Measurements from ENCODE around the gene TMEM86B.

Gene TMEM86B

DNA sequence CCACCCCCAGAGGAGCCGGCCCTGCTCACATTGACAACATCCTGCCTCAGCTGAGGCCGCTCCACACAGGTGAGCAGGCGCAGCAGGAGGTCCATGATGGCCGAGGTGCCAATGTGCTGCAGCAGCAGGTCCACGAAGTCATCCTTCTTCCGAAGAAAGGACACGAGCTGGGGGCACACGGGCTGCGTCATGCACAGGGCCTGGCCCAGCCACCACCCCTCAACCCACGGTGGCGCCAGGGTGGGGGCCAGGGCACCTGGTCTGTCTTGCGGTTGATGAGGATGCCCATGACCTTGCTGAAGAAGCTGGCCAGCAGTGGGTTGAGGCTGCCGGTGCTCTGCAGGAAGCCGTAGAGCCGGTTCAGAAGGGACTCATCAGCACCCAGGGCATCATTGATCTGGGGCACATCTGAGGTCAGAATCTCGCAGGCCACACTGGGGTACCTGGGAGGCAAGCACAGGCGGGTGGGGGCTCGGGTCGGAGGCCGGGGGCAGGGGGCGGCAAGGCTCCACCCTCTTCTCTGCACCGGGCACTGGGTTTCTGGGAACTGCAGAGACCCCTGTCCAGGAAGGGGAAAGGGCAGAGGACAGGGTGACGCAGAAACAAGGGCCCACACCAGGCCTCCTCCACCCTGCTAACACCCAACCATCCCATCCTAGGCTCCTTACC is 16.8 kb upstream of the TMEM86B start:
- intact Hi-C loops (cut with DNase I) = no loop called here
- DNase-seq = peak in 3 of 10 donors; percentile 8 to 43 (median 37)

DNA sequence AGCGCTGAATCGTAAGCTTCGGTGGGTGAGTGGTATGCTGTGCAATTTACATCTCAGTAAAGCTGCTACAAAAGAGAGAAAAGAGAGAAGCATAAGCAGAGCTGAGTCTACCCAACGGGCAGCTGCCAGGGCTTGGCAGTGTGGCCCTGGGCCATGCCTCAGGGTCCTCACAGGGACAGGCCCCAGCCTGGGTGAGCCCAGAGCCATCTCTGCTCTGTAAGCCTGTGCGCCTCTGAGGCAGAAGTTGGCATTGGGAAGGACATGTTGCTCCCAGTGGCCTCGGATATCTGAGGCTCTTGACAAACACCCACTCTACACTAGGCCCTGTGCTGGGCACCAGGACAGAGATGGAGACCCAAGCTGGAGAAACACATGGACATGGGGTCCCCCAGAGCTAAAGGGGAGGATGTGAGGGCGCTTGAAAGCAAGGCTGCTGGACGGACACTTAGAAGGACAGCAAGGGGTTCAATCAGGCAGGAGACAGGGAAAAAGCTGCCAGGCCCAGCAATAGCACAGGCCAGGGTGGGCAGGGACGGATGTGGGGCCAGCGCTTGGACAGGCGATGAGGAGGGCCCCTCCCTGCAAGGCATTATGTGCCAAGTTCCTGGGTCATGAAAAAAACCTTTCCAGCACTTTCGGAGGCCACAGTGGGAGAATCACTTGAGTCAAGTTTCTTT is 15.6 kb upstream of the TMEM86B start:
- intact Hi-C loops (cut with DNase I) = no loop called here
- peak in 3 of 10 donors; percentile 39 to 71 (median 46) for DNase-seq

DNA sequence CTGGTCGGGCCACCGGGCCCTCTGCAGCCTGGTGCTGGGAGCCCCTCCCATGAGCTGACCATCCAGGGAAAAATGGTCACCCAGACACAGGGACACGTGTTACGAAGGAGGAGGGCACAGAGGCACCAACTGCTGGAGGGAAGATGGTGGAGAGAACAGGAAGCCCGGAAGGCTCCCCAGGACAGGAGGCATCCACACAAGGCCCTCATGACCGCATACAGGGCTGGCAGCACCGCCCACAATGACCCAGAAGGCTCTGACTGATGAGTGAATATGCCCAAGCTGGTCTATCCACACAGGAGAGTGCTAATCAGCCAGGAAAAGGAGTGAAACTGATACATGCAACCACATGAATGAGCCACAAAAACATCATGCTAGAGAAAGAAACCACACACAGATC is 14.0 kb upstream of the TMEM86B start:
- intact Hi-C loops (cut with DNase I) = no loop called here
- peak in 2 of 10 donors; percentile 43 to 51 for DNase-seq

DNA sequence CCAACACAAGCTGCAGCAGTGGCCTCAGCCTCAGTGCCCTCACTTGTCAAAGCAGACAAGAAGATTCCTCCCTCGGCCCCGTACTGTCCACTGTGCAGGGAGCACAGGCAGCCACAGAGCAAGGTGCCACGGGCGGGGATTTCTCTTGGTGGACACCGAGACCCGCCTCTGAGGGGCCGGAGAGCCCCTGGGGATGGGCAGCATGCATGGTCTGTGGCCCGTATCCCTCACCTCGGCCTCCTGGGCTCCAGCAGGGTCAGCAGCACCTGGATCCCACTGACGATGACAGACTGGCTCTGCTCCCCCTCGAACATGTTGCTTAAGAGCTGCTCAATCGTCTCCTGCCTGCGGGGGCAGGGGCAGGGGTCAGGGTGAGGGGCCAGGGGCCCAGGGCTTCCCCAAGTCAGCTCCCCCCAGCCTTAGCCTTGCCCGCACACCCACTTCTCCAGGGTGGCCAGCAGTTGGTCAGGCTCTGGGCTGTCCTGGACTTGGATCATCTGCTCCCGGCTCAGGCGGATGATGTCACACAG is 13.4 kb upstream of the TMEM86B start:
- DNase-seq = peak in 2 of 10 donors; percentile 40 to 72
- intact Hi-C loops (cut with DNase I) = no loop called here

DNA sequence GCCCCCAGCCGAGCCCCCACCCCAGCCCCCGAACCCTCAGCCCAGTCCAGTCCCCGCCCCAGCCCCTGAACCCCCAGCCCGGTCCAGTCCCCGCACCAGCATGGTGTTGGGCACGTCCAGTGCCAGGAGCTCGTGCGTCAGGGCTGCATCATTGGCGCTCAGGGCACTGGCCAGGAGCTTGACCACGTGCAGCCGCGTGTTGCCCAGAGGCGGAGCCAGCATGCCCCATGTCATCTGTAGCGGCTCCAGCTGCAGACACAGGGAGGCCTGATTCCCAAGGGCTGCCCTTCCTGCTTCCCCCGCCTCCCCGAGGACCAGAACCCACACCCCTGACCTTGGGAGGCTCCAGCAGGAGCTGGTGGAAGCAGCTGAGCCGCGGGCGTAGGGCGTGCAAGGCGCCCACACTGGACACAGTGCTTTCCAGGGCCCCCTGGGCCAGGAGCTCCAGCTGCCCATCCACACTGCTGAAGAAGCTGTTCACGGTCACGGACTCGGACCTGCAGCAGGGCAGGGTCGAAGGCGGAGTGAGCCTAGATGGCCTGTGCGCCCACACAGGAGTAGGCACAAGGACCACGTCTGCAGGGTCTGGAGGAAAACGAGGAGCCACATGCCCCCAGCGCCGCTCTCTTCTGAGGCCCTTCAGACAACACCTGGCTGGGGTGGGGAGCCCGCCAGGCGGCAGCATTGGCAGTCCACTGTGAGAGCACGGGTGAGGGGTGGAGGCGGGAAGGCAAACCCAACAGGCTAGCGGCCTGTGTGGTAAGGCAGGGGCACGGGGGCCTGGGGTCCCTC is 12.8 kb upstream of the TMEM86B start:
- DNase-seq = peak in 3 of 10 donors; percentile 62 to 83 (median 80)
- intact Hi-C loops (cut with DNase I) = no loop called here

DNA sequence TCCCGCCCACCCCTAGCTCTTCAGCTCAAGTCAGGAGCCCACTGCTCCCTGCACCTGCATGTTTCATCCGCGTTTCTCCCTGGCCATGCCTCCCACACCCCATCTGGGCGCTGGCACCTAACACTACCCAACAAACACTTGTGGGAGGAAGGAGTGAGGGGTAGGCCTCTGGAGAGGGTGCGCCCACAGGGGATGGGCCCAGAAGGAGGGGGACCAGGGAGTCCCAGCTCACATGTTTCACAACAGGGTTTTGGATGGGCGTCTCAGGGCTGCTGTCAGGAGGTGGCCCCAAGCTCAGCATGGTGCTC is 12.1 kb upstream of the TMEM86B start:
- intact Hi-C loops (cut with DNase I) = no loop called here
- peak in 8 of 10 donors; percentile 35 to 93 (median 58) for DNase-seq

DNA sequence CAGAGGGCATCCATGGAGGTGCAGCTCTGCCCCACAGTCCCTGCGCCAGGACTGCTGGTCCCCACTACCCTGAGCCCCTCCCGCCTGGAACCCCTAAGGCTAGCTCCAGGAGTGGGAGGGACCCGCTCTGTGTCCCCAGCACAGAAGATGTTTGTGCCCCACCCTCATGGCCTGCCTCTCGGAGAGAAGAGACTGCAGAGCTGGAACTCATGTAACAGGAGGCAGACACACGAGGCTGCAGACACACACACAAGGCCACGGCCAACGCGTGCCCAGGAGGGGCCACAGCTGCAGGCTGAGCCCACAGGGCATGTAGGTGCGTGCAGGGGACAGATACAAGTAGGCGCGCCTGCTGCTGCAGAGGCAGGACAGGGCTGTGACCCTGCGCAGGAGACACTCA is 10.4 kb upstream of the TMEM86B start:
- DNase-seq = peak in 2 of 10 donors; percentile 59 to 60
- intact Hi-C loops (cut with DNase I) = no loop called here

DNA sequence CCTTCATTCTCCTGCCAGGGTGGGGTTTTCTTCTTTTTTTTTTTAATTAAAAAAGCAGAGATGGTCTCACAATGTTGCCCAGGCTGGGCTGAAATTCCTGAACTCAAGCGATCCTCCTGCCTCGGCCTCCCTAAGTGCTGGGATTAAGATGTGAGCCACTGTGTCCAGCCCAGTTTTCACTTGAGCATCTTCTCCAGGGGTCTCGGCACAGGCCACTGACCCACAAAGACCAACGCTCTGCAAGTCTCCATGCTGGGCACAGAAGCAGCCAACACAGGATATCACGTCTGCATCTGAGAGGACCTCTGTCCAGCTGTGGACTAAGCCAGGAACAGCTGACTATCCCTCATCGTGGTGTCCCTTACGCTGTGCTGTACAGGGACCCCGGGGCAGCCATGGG is 9.5 kb upstream of the TMEM86B start:
- intact Hi-C loops (cut with DNase I) = no loop called here
- peak in 2 of 10 donors; percentile 62 to 64 for DNase-seq

DNA sequence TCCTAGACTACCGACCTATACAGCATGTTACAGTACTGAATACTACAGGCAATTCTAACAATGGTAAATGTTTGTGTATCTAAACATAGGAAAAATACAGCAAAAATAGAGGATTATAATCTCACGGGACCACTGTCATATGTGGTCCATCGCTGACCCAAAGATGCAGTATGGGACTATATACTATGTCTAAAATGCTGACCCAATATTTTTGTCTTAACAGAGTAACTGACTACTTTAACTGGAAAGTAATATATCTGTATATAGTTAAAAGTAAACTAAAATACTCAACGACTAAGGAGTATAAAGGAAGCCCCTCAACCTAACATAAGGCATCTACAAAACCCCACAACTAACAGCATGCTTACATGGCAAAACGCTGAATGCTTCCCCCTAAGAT is 4.4 kb upstream of the TMEM86B start:
- intact Hi-C loops (cut with DNase I) = no loop called here
- DNase-seq = no peak

DNA sequence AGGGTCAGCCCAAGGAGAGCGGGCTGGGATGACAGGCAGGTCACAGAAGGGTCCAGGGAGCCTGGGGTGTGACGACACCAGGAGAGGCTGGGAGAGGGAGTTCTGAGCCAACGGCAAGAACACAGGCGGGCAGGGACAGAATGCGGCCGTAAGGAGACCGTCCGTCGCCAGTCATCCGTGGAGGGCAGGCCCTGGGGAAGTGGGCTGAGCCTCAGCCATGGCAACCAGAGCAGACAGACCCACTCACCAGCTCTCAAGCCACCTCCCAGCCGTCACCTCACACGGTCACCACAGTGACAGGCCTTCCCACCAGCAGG is 3.7 kb upstream of the TMEM86B start:
- DNase-seq = peak in 2 of 10 donors; percentile 56 to 63
- intact Hi-C loops (cut with DNase I) = no loop called here

DNA sequence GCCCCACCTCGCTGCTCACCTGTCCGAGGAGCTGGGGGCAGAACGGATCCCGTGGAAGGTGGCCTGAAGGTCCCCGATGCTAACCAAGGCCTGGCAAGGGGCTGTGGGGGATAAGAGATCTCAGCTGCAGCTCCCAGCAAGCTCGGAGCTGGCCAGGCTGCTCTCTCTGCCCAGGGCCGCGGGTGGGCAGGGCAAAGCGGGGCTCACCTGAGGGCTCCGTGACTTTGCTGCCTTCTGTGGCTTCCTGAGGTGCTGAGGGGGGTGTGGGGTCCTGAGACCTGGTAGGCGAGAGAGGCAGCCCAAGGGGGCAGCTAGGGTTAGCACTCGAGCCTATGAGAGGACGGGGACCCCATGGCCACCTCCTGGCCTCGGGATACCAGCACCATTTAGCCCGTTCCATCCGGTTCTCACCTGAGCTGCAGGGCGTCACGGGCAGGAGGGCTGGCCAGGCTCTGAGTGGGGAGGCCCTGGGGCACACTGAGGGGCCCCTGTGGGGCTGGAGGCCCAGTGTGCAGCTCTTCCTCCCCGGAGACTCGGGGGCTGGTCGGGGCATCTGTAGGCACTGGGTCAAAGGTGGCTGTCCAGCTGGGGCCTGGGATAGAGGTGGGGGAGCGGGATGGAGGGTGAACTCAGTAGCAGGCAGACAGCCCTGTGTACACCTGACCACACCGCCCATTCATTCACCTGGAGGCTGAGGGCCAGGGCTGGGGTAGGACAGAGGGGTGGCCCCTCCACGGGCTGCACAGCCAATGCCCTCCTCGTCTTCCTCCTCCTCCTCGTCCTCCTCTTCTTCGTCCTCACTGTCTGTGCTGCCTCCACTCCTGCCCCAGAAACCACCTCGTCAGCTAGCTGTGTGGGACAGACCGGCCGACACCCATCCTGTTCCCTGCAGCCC is 3.1 kb upstream of the TMEM86B start:
- intact Hi-C loops (cut with DNase I) = no loop called here
- peak in 2 of 10 donors; percentile 44 to 45 for DNase-seq

DNA sequence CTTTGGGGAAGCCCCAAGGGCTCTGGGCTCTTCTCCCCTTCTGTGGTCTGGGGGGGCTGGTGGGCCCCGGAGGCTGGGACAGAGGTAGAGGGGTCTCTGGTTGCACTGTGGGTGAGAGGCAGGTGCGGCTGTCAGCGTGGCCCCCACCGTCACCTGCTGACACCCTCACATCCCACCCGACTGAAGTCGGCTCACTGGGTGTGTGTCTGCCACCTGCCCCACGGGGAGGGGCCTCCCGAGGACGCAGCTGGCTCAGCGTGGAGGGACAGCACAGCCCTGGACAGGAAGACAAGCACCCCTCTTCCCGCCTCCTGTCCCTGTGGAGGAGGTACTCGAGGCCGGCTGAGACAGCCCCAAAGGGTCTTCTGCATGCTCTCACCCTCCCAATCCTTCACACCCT is 2.2 kb upstream of the TMEM86B start:
- peak in 1 of 10 donors; percentile 42 for DNase-seq
- intact Hi-C loops (cut with DNase I) = no loop called here

DNA sequence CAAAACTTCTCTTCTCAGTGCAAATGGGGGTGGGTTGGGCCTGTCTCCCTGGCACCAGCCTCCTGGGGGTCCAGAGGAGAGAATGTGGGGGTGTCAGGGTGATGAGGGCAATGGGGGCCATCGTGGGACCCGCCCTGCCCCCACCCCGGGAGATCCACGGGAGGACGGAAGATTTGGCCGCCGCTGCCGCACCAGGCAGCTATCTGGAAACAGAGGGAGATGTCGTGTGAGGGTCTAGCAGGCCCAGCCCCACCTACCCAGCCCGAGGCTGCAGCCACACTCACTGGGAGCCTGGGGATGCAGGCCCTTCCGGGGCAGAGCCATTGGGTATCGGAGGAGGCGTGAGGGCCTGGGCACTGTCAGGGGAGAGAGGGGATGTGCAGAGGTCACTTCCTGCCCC is 1.8 kb upstream of the TMEM86B start:
- DNase-seq = peak in 1 of 10 donors; percentile 46
- intact Hi-C loops (cut with DNase I) = no loop called here

DNA sequence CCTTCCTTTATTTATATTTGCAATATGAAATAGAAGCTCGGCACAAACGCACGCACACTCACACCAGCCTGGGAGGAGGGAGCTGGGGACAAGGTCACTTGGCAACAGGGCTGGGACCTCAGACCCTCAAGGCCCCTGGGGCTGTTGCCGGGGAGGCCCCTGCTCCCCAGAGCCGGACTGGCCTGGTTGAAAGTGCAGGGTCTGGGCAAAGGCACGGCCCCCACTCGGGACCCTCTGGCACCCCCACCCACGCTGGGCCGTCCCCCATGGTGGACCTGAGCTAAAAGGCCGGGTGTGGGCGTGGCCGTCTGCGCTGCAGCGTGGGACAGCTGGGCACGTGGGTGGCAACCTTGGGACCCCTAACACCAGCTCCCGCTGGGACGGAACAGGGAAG is 1.2 kb upstream of the TMEM86B start:
- intact Hi-C loops (cut with DNase I) = no loop called here
- peak in 1 of 10 donors; percentile 47 for DNase-seq

DNA sequence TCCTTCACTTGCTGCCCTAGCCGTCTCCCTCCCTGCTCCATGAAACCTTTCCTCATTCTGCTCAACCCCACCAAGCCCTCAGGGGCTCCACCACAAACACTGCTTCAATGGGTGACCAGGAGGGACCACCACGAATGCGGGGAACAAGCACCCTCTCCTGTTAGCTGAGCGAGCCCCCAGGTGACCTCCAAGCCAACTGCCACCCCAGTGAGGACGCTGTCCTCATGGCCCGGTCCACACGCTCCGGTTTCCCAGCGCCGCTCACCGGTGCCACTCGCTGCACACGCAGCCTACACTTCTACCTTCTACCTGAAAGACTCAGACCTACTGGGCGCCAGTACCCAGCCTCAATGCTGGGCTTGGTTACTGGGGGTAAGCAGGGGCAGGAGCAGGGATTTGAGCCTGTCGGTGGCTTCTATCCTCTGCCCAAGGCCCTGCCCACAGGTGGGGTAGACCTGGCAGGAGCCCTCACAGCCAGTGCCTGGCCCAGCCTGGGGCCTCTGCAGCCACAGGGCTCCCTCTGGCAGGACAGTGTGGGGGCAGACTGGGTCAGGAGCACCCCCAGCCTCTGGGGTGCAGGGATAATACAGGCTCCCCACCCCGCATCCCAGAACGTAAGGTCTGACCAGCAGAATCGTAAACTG is 704 bp upstream of the TMEM86B start:
- intact Hi-C loops (cut with DNase I) = no loop called here
- peak in 1 of 10 donors; percentile 80 for DNase-seq

DNA sequence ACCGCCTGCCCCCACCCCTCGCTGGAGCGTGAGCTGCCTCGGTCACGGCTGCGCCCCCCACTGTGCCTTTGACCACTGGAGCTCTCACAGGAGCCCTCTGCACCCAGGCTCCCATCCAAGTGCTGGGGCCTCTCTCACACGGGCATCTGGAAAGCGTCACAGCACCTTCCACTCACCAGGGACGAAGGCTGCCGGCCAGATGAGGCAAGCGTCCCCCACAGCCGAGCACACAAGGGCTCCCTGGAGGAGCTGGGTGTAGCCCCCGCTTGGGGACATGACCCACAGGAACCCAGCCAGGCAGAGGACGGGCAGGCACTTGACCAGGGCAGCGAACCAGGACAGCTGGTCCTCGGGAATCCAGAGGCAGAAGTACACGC is 560 bp downstream of the TMEM86B start:
- intact Hi-C loops (cut with DNase I) = no loop called here
- peak in 1 of 10 donors; percentile 60 for DNase-seq

DNA sequence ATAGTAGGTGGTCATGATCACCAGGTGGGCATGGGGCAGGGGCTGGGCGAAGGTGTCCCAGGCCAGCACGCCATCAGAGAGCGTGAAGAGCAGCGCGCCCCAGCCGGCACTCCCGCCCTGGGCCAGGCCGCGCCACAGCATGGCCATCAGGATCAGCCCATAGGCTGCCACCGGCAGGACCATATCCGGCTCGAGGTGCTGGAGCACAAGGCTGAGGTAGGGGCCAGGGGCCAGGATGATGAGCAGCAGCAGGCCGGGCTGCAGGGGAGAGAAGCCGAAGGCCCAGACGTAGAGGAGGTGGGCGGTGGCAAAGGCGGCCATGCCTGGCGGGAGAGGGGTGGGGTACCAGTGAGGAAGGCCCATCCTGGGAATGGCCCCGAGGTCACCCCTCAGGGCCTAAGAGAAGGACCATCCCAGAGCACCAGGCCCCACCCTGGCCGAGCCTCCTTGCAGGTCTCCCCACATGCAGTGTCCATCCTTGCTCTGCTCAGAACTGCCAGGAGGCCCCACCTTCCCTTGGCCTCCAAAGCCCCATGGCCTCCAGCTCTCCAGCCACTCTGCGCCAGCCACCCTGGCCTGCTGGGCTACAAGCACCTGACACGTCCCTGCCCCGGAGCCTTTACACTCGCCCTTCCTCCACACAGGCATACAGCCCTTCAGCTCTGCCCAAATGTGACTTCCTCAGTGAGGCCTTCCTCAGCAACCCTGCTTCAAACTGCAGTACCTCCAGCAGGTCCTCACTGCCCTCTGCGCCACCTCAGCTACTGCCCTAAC is 1.1 kb downstream of the TMEM86B start:
- intact Hi-C loops (cut with DNase I) = no loop called here
- DNase-seq = peak in 1 of 10 donors; percentile 71

DNA sequence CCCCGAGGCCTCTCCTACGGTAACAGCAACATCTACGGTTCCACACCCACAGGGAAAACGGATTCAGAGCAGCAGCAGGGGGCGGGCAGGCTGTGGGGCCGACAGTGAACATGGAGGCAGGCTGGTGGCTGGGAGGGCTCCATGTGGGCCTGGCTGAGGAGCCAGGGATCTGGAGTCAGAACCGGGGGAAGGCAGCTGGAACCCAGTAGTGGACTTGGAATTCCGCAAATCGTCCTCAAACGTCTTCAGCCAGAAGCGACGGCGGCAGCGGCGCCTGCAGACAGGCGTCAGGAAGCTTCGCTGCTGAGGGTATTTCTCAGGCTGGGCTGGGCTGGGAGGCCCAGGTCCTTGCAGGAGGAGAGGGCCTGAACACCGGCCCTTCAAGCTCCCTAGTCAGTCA is 1.8 kb downstream of the TMEM86B start:
- intact Hi-C loops (cut with DNase I) = no loop called here
- DNase-seq = peak in 1 of 10 donors; percentile 67

DNA sequence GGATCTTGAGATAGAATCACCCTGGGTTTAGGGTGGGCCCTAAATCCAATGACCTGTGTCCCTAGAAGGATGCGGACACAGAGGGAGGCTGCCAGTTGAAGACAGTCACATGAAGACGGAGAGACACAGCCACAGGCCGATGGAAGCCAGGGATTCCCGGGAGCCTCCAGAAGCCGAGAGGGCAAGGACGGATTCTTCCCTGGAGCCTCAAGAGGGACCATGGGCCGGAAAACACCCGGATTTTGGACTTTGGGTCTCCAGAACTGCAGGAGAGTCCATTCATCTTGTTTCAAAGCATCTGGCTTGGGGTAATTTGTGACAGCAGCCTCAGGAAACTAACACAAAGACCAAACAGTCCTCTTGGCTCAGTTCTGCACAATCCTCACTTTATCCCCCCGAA is 2.3 kb downstream of the TMEM86B start:
- intact Hi-C loops (cut with DNase I) = no loop called here
- DNase-seq = peak in 2 of 10 donors; percentile 52 to 68
